ENCODE data around the gene PSORS1C1. TPM values are rescaled to one million over a fixed set of nuclear protein-coding genes. Genes with fewer than 3 reads are reported as not detected.
A peak's percentile ranks its signal among the peaks of the same experiment; 100 is the strongest.
"Not testable (repeated sequence)": the region's sequence is repeated elsewhere in the genome, so short reads cannot be mapped to it uniquely, and the experiment has no call there.

Gene PSORS1C1
- 1 to 10 TPM; 3.0 to 4.3 TPM for total RNA-seq
- 1 to 10 TPM; 1.6 to 6.8 TPM for polyA plus RNA-seq
- long read RNA-seq, donor 1, partial matches to known transcripts, result 0 of 3 reads
- long read RNA-seq, donor 1, other reads (novel, unspliced or antisense), result 2 of 3 reads
- long read RNA-seq, donor 2, partial matches to known transcripts, result 0 of 3 reads
- long read RNA-seq, donor 2, other reads (novel, unspliced or antisense), result 2 of 3 reads

GRCh38 chr6:31114541-31114878 is at the start of gene PSORS1C1:
PSORS1C1 (plus strand) TSS chr6:31114800; CDS start chr6:31129633, 14,833 bp downstream.
- H3K27ac ChIP-seq (ENCODE audit: low read depth in 1 of 2, low read length in 2 of 2), result no peak within 1 kb of the TSS
- H3K27me3 ChIP-seq (ENCODE audit: control insufficient read depth in 1 of 2, insufficient read depth in 2 of 2, low read length in 1 of 2), result no peaks in the 10 kb centered on the region
- no peaks in the 10 kb centered on the region for H3K36me3 ChIP-seq (ENCODE audit: control insufficient read depth in 1 of 2, insufficient read depth in 2 of 2, low read length in 1 of 2)
- H3K4me3 ChIP-seq (ENCODE audit: low read length in 2 of 2), result no peak within 1 kb of the TSS
- no peaks in the 10 kb centered on the region for H3K9me3 ChIP-seq (ENCODE audit: control insufficient read depth, low read length)
- peaks cover 0 to 7% of the 10 kb centered on the region in 2 donors for H3K4me1 ChIP-seq (ENCODE audit: control insufficient read depth in 1 of 2, insufficient read depth in 2 of 2, low read length in 2 of 2)
- intact Hi-C loops (cut with DNase I), result no loop called here
- peak; percentile 89 for ATAC-seq (ENCODE audit: low FRiP score)
- DNase-seq, result peak; percentile 94 to 95
- WGBS, 2 donors, result 0 to 3% methylated on average over 3 of the region's 3 CpGs

- Histone ChIP-seq H3K36me3 (ENCODE audit: control insufficient read depth in 1 of 2, insufficient read depth in 2 of 2, low read length in 1 of 2) (no peaks in the 10 kb centered on the region), H3K4me1 (ENCODE audit: control insufficient read depth in 1 of 2, insufficient read depth in 2 of 2, low read length in 2 of 2) (no peaks in the 10 kb centered on the region), H3K27me3 (ENCODE audit: control insufficient read depth in 1 of 2, insufficient read depth in 2 of 2, low read length in 1 of 2) (no peaks in the 10 kb centered on the region), H3K9me3 (ENCODE audit: control insufficient read depth, low read length) (no peaks in the 10 kb centered on the region), H3K4me3 (ENCODE audit: low read length in 2 of 2) (no peak overlapping the region), H3K27ac (ENCODE audit: low read depth in 1 of 2, low read length in 2 of 2) (no peak overlapping the region)
- whole genome bisulfite sequencing, 2 donors, result 48 to 53% methylated on average over 2 of the region's 2 CpGs
- intact Hi-C loops (cut with DNase I), result no loop called here
- ATAC-seq (ENCODE audit: low FRiP score) (no peak), DNase-seq (no peak)
These were observed 49.0 kb upstream of the PSORS1C1 start for GRCh38 chr6:31065556-31065955.

GRCh38 chr6:31067028-31067427 is 47.6 kb upstream of the PSORS1C1 start:
- H3K4me1 ChIP-seq (ENCODE audit: control insufficient read depth in 1 of 2, insufficient read depth in 2 of 2, low read length in 2 of 2); H3K4me3 ChIP-seq (ENCODE audit: low read length in 2 of 2); H3K27ac ChIP-seq (ENCODE audit: low read depth in 1 of 2, low read length in 2 of 2); ATAC-seq (ENCODE audit: low FRiP score); H3K36me3 ChIP-seq (ENCODE audit: control insufficient read depth in 1 of 2, insufficient read depth in 2 of 2, low read length in 1 of 2); H3K9me3 ChIP-seq (ENCODE audit: control insufficient read depth, low read length); H3K27me3 ChIP-seq (ENCODE audit: control insufficient read depth in 1 of 2, insufficient read depth in 2 of 2, low read length in 1 of 2); intact Hi-C loops (cut with DNase I); DNase-seq: not testable (repeated sequence)
- WGBS, 2 donors, result 87% methylated on average over 19 to 32 of the region's 32 CpGs

- H3K4me3 ChIP-seq (ENCODE audit: low read length in 2 of 2); intact Hi-C loops (cut with DNase I); DNase-seq; H3K4me1 ChIP-seq (ENCODE audit: control insufficient read depth in 1 of 2, insufficient read depth in 2 of 2, low read length in 2 of 2); H3K27me3 ChIP-seq (ENCODE audit: control insufficient read depth in 1 of 2, insufficient read depth in 2 of 2, low read length in 1 of 2); H3K27ac ChIP-seq (ENCODE audit: low read depth in 1 of 2, low read length in 2 of 2); H3K9me3 ChIP-seq (ENCODE audit: control insufficient read depth, low read length); ATAC-seq (ENCODE audit: low FRiP score); H3K36me3 ChIP-seq (ENCODE audit: control insufficient read depth in 1 of 2, insufficient read depth in 2 of 2, low read length in 1 of 2): not testable (repeated sequence)
- 81 to 90% methylated on average over 6 of the region's 11 CpGs for WGBS, 2 donors
These were observed 46.5 kb upstream of the PSORS1C1 start for GRCh38 chr6:31067891-31068668.

GRCh38 chr6:31068669-31069340 is 45.8 kb upstream of the PSORS1C1 start:
- DNase-seq (peak; percentile 78 to 90), ATAC-seq (ENCODE audit: low FRiP score) (peak; percentile 80)
- 50 to 56% methylated on average over 13 of the region's 13 CpGs for WGBS, 2 donors
- intact Hi-C loops (cut with DNase I), result no loop called here
- no peak overlapping the region for H3K27ac ChIP-seq (ENCODE audit: low read depth in 1 of 2, low read length in 2 of 2)
- no peaks in the 10 kb centered on the region for H3K4me1 ChIP-seq (ENCODE audit: control insufficient read depth in 1 of 2, insufficient read depth in 2 of 2, low read length in 2 of 2)
- H3K27me3 ChIP-seq (ENCODE audit: control insufficient read depth in 1 of 2, insufficient read depth in 2 of 2, low read length in 1 of 2), result no peaks in the 10 kb centered on the region
- no peaks in the 10 kb centered on the region for H3K36me3 ChIP-seq (ENCODE audit: control insufficient read depth in 1 of 2, insufficient read depth in 2 of 2, low read length in 1 of 2)
- H3K4me3 ChIP-seq (ENCODE audit: low read length in 2 of 2), result no peak overlapping the region
- H3K9me3 ChIP-seq (ENCODE audit: control insufficient read depth, low read length), result no peaks in the 10 kb centered on the region

- intact Hi-C loops (cut with DNase I), result loop anchor here in 1 of 2 donors (5.0 kb wide), 1 partner anchor 153 kb away; no protein-coding TSS in a partner anchor
- H3K27ac ChIP-seq (ENCODE audit: low read depth in 1 of 2, low read length in 2 of 2), result no peak overlapping the region
- no peaks in the 10 kb centered on the region for H3K27me3 ChIP-seq (ENCODE audit: control insufficient read depth in 1 of 2, insufficient read depth in 2 of 2, low read length in 1 of 2)
- 27 to 32% methylated on average over 6 of the region's 6 CpGs for WGBS, 2 donors
- DNase-seq (no peak), ATAC-seq (ENCODE audit: low FRiP score) (no peak)
- no peaks in the 10 kb centered on the region for H3K9me3 ChIP-seq (ENCODE audit: control insufficient read depth, low read length)
- H3K36me3 ChIP-seq (ENCODE audit: control insufficient read depth in 1 of 2, insufficient read depth in 2 of 2, low read length in 1 of 2), result no peaks in the 10 kb centered on the region
- no peak overlapping the region for H3K4me3 ChIP-seq (ENCODE audit: low read length in 2 of 2)
- H3K4me1 ChIP-seq (ENCODE audit: control insufficient read depth in 1 of 2, insufficient read depth in 2 of 2, low read length in 2 of 2), result no peaks in the 10 kb centered on the region
These were observed 43.8 kb upstream of the PSORS1C1 start for GRCh38 chr6:31070711-31071197.

GRCh38 chr6:31074401-31074800 is 40.2 kb upstream of the PSORS1C1 start:
- Histone ChIP-seq H3K4me3 (ENCODE audit: low read length in 2 of 2) (no peak overlapping the region), H3K36me3 (ENCODE audit: control insufficient read depth in 1 of 2, insufficient read depth in 2 of 2, low read length in 1 of 2) (no peaks in the 10 kb centered on the region), H3K9me3 (ENCODE audit: control insufficient read depth, low read length) (no peaks in the 10 kb centered on the region), H3K4me1 (ENCODE audit: control insufficient read depth in 1 of 2, insufficient read depth in 2 of 2, low read length in 2 of 2) (no peaks in the 10 kb centered on the region), H3K27ac (ENCODE audit: low read depth in 1 of 2, low read length in 2 of 2) (no peak overlapping the region), H3K27me3 (ENCODE audit: control insufficient read depth in 1 of 2, insufficient read depth in 2 of 2, low read length in 1 of 2) (no peaks in the 10 kb centered on the region)
- WGBS, 2 donors, result 77 to 81% methylated on average over 4 of the region's 4 CpGs
- ATAC-seq (ENCODE audit: low FRiP score) (no peak), DNase-seq (no peak)
- intact Hi-C loops (cut with DNase I), result loop anchor here in 1 of 2 donors (5.0 kb wide), 1 partner anchor 157 kb away; no protein-coding TSS in a partner anchor

- DNase-seq, result no peak
- Histone ChIP-seq H3K9me3 (ENCODE audit: control insufficient read depth, low read length) (no peaks in the 10 kb centered on the region), H3K27me3 (ENCODE audit: control insufficient read depth in 1 of 2, insufficient read depth in 2 of 2, low read length in 1 of 2) (no peaks in the 10 kb centered on the region), H3K36me3 (ENCODE audit: control insufficient read depth in 1 of 2, insufficient read depth in 2 of 2, low read length in 1 of 2) (no peaks in the 10 kb centered on the region), H3K4me3 (ENCODE audit: low read length in 2 of 2) (no peak overlapping the region), H3K27ac (ENCODE audit: low read depth in 1 of 2, low read length in 2 of 2) (no peak overlapping the region), H3K4me1 (ENCODE audit: control insufficient read depth in 1 of 2, insufficient read depth in 2 of 2, low read length in 2 of 2) (no peaks in the 10 kb centered on the region)
- ATAC-seq (ENCODE audit: low FRiP score), result no peak
- intact Hi-C loops (cut with DNase I), result loop anchor here (5.0 kb wide), 2 partner anchors 158 to 248 kb away; no protein-coding TSS in a partner anchor
- 85 to 91% methylated on average over 1 of the region's 1 CpG for WGBS, 2 donors
These were observed 39.1 kb upstream of the PSORS1C1 start for GRCh38 chr6:31075528-31075927.
